GM21576 (cell line): ENCODE data around the gene UGT2B28.
"Not testable (repeated sequence)": the region's sequence is repeated elsewhere in the genome, so short reads cannot be mapped to it uniquely, and the experiment has no call there.

Experiments
- ATAC-seq: cut with Tn5 transposase; IDR thresholded peaks from one replicate; pipeline ENCODE4 v1.9.1; 2021; ENCODE audit warnings: mild to moderate bottlenecking, moderate library complexity; ENCODE audit not compliant: unreplicated experiment

UGT2B28 gene

DNA sequence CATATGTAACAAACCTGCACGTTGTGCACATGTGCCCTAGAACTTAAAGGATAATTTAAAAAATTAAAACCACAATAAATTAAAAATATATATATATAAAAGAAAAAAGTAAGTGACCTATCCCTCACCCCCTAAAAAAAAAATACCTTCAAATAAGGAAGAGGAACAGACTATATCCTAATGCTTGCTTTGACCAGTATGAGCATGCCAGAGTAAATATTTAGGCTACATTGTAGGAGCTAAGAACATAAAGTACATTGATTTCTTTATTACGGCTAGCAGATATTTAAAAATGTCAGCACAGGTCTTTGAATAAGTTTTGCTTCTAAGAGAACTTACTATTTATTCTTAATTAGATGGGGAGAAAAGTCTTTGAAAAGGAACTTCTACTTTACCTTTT lies 62.8 kb downstream of the UGT2B28 start:
- ATAC-seq: not testable (repeated sequence)

DNA sequence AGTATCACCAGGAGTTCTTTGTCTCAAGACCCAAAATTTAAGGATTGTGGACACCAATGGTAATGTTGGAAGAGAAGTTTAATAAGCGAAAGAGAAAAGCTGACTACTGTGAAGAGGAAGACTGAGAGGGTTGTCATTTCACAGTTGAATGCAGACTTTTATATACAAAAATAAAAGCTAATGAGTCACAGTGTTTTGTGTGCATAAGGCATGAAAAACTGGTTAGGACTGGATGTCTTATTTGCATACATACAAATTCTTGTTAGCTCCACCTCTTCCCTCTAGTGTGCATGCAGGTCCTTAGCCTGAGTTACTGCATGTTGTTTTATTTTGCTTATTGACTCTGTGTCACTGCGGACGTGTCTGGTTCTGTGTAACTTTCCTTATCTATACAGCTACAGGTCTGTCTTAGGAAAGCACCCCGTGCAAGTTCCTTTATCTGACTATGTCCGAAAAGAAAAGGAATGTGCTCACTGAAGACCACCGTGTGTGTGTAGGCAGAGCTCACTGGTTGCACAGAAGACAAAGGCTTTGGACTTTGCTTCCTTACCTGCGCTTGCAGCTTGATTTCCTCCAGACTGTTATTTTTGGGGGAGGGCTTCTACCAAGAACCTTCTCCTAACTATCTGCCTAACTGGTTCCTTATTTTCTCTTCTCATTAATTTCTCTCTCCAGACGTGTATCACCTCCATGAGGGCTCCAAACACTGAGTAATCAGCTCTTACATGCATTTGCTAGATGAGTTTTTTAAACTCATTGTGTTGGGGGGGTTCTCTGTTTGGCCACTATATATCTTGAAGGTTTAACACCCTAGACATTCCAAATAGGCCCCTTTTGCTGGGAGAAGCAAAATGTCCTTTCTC lies 63.5 kb downstream of the UGT2B28 start:
- ATAC-seq: not testable (repeated sequence)
